HG03432 (cell line): ENCODE results near the gene PLA2G4C.

Experiments used
- ATAC-seq: cut with Tn5 transposase; IDR thresholded peaks from one replicate; pipeline ENCODE4 v1.9.1; 2021; ENCODE audit warnings: mild to moderate bottlenecking, moderate library complexity; ENCODE audit not compliant: unreplicated experiment

The PLA2G4C gene

DNA sequence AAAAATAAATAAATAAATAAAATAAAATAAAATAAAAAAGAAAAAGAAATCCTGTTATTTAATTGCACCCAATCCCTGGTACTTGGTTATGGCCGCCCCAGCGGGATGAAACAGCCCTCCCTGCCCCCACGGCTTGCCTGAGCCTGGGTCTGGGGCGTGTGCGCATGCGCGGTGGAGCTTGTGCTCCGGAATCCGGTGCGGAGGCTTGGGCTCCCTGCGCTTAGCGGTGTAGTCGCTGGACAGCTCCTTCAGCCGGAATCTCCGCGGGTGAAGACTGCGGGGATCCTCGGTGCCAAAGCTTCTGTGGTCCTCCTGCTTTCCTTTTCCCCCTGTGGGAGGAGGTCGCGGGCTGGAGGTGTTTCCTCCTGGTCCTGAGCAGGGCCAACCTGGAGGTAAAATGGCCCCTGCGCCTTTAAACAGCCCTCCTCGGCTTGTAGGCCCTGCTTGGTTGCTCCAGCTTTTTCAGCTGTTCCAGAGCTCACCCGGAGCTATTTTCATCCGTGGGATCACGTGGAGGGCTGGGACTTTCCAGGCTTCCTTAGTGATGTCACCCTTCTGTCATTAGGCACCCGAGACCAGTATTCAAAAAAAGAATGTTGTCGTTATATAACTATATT is at the start of gene PLA2G4C:
Gene PLA2G4C (minus strand): TSS at position 468 of the 617 bp plus-strand sequence. CDS start 4,288 bp downstream, outside the sequence.
- ATAC-seq = peak; percentile 53

- ATAC-seq = no peak
These were observed 47.7 kb upstream of the PLA2G4C start for GRCh38 chr19:48158210-48158790.

DNA sequence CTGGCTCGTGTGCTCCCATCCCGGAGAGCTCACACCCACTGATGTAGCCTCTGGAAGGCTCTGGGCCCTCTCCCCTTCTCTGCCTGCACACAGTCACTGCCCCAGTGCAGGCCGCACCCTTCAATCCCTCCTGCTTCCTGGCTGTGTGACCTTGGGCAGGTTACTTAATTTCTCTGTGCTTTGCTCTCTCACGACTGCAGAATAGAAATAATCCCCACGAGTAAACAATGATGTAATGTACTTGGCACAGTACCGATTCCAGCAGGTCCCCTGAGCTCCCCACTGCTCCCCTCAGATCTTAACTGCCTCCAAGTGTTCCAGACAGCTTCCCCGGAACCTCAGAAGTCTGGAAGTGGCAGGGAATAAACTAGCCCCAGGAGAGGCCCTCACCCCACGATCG is 43.4 kb upstream of the PLA2G4C start:
- no peak for ATAC-seq

DNA sequence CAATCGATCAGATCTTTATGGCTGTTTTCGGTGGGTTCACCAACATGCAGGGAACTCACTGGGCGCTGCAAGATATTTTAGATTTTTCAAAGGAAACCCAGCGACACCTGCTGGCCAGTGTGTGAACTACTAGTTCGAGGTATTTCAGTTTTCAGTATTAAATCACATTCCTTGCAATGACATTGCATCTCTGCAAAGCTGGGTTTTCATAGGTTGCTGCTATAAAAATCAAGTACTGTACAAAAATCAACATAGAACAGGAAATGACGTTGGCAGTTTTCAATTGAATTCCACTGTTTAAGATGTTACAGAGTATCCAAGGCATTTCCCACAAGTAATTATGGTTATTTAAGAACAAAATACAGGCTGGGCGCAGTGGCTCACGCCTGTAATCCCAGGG is 41.9 kb upstream of the PLA2G4C start:
- no peak for ATAC-seq

GRCh38 chr19:48149430-48149829 is 38.8 kb upstream of the PLA2G4C start:
- ATAC-seq = no peak

- no peak for ATAC-seq
These were observed 38.0 kb upstream of the PLA2G4C start for GRCh38 chr19:48148576-48148975.

- ATAC-seq = no peak
These were observed 37.1 kb upstream of the PLA2G4C start for GRCh38 chr19:48147597-48148175.

GRCh38 chr19:48139053-48139452 is 28.4 kb upstream of the PLA2G4C start:
- ATAC-seq = no peak

- no peak for ATAC-seq
These were observed 26.8 kb upstream of the PLA2G4C start for GRCh38 chr19:48137411-48137810.

- no peak for ATAC-seq
These were observed 25.9 kb upstream of the PLA2G4C start for GRCh38 chr19:48136547-48136946.

- no peak for ATAC-seq
These were observed 24.8 kb upstream of the PLA2G4C start for GRCh38 chr19:48135411-48135810.

DNA sequence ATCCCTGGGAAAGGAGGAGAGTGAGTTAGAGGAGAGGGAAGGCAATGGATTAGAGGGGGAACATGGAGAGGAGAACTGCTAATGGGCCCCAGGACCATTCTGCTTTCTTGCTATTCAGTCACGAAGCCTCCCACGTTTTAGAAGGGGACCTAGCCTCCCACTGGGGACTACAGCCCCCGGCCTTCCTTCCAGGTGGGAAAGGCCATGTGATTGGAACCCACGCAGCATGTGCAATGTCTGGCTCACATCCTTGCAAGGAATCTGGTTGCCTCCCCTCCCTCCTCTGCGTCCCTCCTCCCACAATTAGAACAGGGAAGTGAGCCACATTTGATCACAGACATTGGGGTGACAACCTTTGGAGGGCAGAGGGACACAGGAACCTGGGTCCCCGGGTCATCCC is 22.5 kb upstream of the PLA2G4C start:
- no peak for ATAC-seq

- ATAC-seq = no peak
These were observed 16.9 kb upstream of the PLA2G4C start for GRCh38 chr19:48127561-48127960.

GRCh38 chr19:48123907-48124651 is 13.5 kb upstream of the PLA2G4C start:
- ATAC-seq = no peak

DNA sequence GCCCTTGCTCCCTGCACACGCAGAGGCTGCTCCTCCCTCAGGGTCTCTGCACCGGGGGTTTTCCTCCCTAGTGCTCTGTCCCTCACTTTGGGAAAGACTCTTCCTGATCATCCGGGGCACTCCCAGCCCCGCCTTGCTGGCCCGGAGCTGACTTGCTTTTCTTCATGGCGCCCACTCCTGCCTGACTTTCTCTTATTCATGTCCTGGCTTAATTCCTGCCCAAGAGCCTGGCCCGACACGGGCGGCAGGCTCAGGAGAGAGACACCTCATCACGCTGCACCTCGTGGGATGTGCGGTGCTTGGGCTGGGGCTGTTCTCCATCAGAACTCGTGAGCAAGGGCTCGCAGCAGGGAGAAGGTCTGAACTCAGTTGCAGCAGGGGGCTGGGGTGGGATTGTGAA is 11.8 kb upstream of the PLA2G4C start:
- ATAC-seq = no peak

- no peak for ATAC-seq
These were observed 11.3 kb upstream of the PLA2G4C start for GRCh38 chr19:48121909-48122371.

DNA sequence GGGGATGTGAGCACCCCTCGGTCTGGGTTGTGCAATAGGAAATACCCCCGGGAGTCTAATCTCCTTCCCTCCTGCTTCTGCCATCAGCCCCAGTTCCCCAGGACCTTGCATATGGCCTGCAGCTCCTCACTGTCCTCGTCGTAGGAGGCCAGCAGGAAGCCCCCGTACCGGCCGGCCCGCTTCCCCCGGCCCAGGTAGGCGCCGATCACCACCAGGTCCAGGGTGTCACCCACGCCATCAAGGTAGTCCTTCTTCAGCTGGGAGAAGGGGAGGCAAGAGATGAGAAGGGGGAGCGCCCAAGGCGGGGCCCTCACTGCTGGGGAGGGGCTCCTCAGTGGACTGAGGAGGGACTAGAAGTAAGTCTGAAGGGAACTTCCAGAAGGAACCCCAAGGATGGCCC is 10.4 kb upstream of the PLA2G4C start:
- ATAC-seq = no peak

GRCh38 chr19:48120505-48120904 is 9.9 kb upstream of the PLA2G4C start:
- ATAC-seq = no peak

DNA sequence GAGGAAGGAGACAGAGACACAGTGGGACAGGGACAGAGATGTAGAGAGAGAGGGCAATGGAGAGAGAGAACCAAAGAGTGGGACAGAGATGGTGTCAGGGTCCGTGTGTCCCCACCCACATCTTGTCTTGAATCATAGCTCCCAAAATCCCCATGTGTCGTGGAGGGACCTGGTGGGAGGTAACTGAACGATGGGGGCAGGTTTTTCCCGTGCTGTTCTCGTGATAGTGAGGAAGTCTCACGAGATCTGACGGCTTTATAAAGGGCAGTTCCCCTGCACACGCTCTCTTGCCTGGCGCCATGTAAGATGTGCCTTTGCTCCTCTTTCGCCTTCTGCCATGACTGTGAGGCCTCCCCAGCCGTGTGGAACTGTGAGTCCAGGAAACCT is 7.5 kb upstream of the PLA2G4C start:
- ATAC-seq = no peak

DNA sequence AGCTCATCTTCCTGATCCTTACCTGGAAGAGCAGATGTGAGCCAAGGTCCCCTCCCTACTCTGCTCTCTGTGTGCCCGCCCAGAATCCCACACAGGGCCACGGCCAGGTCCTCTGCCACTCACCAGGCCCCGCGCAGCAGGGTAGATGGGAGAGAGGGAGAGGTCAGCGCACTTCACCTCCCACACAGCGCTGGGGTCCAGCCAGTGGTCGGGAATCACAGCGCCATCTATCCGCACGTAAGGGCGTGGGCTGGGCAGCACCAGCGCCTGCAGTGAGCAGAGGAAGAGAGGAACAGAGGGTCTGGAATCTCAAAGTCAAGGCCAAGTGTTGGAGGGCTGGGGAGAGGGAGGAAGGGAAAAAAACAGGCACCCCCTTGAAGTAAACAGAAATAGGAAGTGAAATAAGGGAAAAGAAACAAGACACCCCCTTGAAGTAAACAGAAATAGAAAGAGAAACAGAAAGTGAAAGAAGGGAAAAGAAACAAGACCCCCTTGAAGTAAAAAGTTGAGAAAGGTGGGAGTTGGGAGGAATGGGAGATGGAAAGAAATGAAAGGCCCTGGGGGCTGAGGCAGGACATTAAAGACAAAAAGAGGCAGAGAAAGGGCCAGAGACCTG is 7.0 kb upstream of the PLA2G4C start:
- no peak for ATAC-seq

GRCh38 chr19:48113190-48113917 is 2.7 kb upstream of the PLA2G4C start:
- ATAC-seq = no peak
